ENCODE data around the gene MYG1. TPM values are rescaled to one million over a fixed set of nuclear protein-coding genes. Genes with fewer than 3 reads are reported as not detected.

Gene MYG1
- total RNA-seq, 1 donor from 2014 or later: 72.5 TPM

- H3K27me3 Mint-ChIP-seq (ENCODE audit: unreplicated experiment): no peaks in the 10 kb centered on the region
- H3K27ac Mint-ChIP-seq (ENCODE audit: unreplicated experiment): peak overlapping the region; percentile 95
- TF ChIP-seq CTCF (IDR thresholded peaks at IDR 0.05): no peak
- peaks cover 71% of the 10 kb centered on the region for H3K4me1 Mint-ChIP-seq (ENCODE audit: unreplicated experiment)
- H3K9me3 Mint-ChIP-seq (ENCODE audit: unreplicated experiment): no peaks in the 10 kb centered on the region
- peak overlapping the region; percentile 86 for H3K4me3 Mint-ChIP-seq (ENCODE audit: unreplicated experiment)
- no peak for DNase-seq (ENCODE audit: extremely low spot score, unreplicated experiment)
- peaks cover 19% of the 10 kb centered on the region for H3K36me3 Mint-ChIP-seq (ENCODE audit: unreplicated experiment)
Observed at GRCh38 chr12:53300187-53300586, 692 bp downstream of the MYG1 start.

- Mint-ChIP-seq H3K4me1 (ENCODE audit: unreplicated experiment) (peaks cover 47% of the 10 kb centered on the region), H3K4me3 (ENCODE audit: unreplicated experiment) (no peak overlapping the region), H3K9me3 (ENCODE audit: unreplicated experiment) (no peaks in the 10 kb centered on the region), H3K27ac (ENCODE audit: unreplicated experiment) (peak overlapping the region; percentile 14), H3K27me3 (ENCODE audit: unreplicated experiment) (no peaks in the 10 kb centered on the region), H3K36me3 (ENCODE audit: unreplicated experiment) (peaks cover 32% of the 10 kb centered on the region)
- DNase-seq (ENCODE audit: extremely low spot score, unreplicated experiment): no peak
- TF ChIP-seq CTCF (IDR thresholded peaks at IDR 0.05): no peak
Observed at GRCh38 chr12:53302903-53303302, 3.4 kb downstream of the MYG1 start.

- H3K36me3 Mint-ChIP-seq (ENCODE audit: unreplicated experiment): peaks cover 41% of the 10 kb centered on the region
- H3K4me3 Mint-ChIP-seq (ENCODE audit: unreplicated experiment): no peak overlapping the region
- TF ChIP-seq CTCF (IDR thresholded peaks at IDR 0.05): no peak
- no peaks in the 10 kb centered on the region for H3K27me3 Mint-ChIP-seq (ENCODE audit: unreplicated experiment)
- H3K9me3 Mint-ChIP-seq (ENCODE audit: unreplicated experiment): no peaks in the 10 kb centered on the region
- H3K4me1 Mint-ChIP-seq (ENCODE audit: unreplicated experiment): peaks cover 13% of the 10 kb centered on the region
- no peak for DNase-seq (ENCODE audit: extremely low spot score, unreplicated experiment)
- no peak overlapping the region for H3K27ac Mint-ChIP-seq (ENCODE audit: unreplicated experiment)
Observed at GRCh38 chr12:53306826-53307225, 7.3 kb downstream of the MYG1 start.

- Mint-ChIP-seq H3K27me3 (ENCODE audit: unreplicated experiment) (no peaks in the 10 kb centered on the region), H3K27ac (ENCODE audit: unreplicated experiment) (no peak overlapping the region), H3K36me3 (ENCODE audit: unreplicated experiment) (peaks cover 34% of the 10 kb centered on the region), H3K4me3 (ENCODE audit: unreplicated experiment) (no peak overlapping the region), H3K4me1 (ENCODE audit: unreplicated experiment) (peaks cover 2% of the 10 kb centered on the region), H3K9me3 (ENCODE audit: unreplicated experiment) (no peaks in the 10 kb centered on the region)
- DNase-seq (ENCODE audit: extremely low spot score, unreplicated experiment): no peak
- no peak for TF ChIP-seq CTCF (IDR thresholded peaks at IDR 0.05)
Observed at GRCh38 chr12:53308276-53308675, 8.8 kb downstream of the MYG1 start.

- peaks cover 5% of the 10 kb centered on the region for H3K4me1 Mint-ChIP-seq (ENCODE audit: unreplicated experiment)
- H3K27me3 Mint-ChIP-seq (ENCODE audit: unreplicated experiment): no peaks in the 10 kb centered on the region
- TF ChIP-seq CTCF (IDR thresholded peaks at IDR 0.05): no peak
- H3K27ac Mint-ChIP-seq (ENCODE audit: unreplicated experiment): no peak overlapping the region
- no peak for DNase-seq (ENCODE audit: extremely low spot score, unreplicated experiment)
- H3K36me3 Mint-ChIP-seq (ENCODE audit: unreplicated experiment): peaks cover 28% of the 10 kb centered on the region
- no peaks in the 10 kb centered on the region for H3K9me3 Mint-ChIP-seq (ENCODE audit: unreplicated experiment)
- H3K4me3 Mint-ChIP-seq (ENCODE audit: unreplicated experiment): no peak overlapping the region
Observed at GRCh38 chr12:53313996-53314395, 14.5 kb downstream of the MYG1 start.

All from osteocyte (in vitro differentiated cells).